ENCODE results near the gene CAMTA1.

DNA sequence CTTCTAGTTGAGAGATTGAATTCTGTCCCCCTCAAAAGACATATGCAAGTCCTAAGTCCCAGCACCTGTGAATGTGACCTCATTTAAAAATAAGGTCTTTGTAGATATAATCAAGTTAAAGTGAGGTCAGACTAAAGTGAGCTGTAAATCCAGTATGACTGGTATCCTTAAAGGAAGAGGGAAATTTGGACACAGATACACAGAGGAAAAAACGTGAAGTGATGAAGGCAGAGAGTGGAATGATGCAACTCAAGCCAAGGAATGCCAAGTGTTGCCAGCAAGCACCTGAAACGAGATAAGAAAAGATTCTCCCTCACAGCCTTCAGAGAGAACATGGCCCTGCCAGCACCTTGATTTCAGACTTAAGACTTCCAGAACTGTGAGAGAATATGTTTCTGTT is 541.1 kb downstream of the CAMTA1 start:
- no peak for TF ChIP-seq TAF1 (IDR thresholded peaks at IDR 0.05; ENCODE audit: borderline replicate concordance, low read depth, low read length)
- no peak for TF ChIP-seq YY1 (IDR thresholded peaks at IDR 0.05; ENCODE audit: low read depth)
- TF ChIP-seq, protein P1, sequence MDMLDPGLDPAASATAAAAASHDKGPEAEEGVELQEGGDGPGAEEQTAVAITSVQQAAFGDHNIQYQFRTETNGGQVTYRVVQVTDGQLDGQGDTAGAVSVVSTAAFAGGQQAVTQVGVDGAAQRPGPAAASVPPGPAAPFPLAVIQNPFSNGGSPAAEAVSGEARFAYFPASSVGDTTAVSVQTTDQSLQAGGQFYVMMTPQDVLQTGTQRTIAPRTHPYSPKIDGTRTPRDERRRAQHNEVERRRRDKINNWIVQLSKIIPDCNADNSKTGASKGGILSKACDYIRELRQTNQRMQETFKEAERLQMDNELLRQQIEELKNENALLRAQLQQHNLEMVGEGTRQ (IDR thresholded peaks at IDR 0.05; ENCODE audit: borderline replicate concordance, low read depth, low read length), result no peak
- TF ChIP-seq, protein P2, sequence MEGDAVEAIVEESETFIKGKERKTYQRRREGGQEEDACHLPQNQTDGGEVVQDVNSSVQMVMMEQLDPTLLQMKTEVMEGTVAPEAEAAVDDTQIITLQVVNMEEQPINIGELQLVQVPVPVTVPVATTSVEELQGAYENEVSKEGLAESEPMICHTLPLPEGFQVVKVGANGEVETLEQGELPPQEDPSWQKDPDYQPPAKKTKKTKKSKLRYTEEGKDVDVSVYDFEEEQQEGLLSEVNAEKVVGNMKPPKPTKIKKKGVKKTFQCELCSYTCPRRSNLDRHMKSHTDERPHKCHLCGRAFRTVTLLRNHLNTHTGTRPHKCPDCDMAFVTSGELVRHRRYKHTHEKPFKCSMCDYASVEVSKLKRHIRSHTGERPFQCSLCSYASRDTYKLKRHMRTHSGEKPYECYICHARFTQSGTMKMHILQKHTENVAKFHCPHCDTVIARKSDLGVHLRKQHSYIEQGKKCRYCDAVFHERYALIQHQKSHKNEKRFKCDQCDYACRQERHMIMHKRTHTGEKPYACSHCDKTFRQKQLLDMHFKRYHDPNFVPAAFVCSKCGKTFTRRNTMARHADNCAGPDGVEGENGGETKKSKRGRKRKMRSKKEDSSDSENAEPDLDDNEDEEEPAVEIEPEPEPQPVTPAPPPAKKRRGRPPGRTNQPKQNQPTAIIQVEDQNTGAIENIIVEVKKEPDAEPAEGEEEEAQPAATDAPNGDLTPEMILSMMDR (IDR thresholded peaks at IDR 0.05), result no peak
- no peak for TF ChIP-seq RAD21 (IDR thresholded peaks at IDR 0.05; ENCODE audit: low read length)
- TF ChIP-seq SMC3 (IDR thresholded peaks at IDR 0.05; ENCODE audit: low read depth, low read length), result no peak
- no peak for TF ChIP-seq MEF2A (IDR thresholded peaks at IDR 0.05; ENCODE audit: borderline replicate concordance, low read depth)
- no peak for TF ChIP-seq SIN3A (IDR thresholded peaks at IDR 0.05; ENCODE audit: borderline replicate concordance, low read depth, low read length)
- no peak for TF ChIP-seq CHD2 (IDR thresholded peaks at IDR 0.05; ENCODE audit: low read length, partially characterized antibody)
- no peak for TF ChIP-seq EZH2phosphoT487 (IDR thresholded peaks at IDR 0.05; ENCODE audit: borderline replicate concordance, low read depth)
